Fibroblast of skin of abdomen (primary cell): Measurements from ENCODE around the gene CYP2A7.
A peak's percentile ranks its signal among the peaks of the same experiment; 100 is the strongest.
"Not testable (repeated sequence)": the region's sequence is repeated elsewhere in the genome, so short reads cannot be mapped to it uniquely, and the experiment has no call there.

Source experiments
- DNase-seq: peaks from one replicate; pipeline ENCODE4 v3.0.0-alpha.2; 2013

Gene CYP2A7

GRCh38 chr19:40842997-40843652 lies 38.9 kb downstream of the CYP2A7 start:
- DNase-seq, result not testable (repeated sequence)

GRCh38 chr19:40842012-40842411 lies 40.0 kb downstream of the CYP2A7 start:
- DNase-seq, result not testable (repeated sequence)

GRCh38 chr19:40838477-40838876 lies 43.6 kb downstream of the CYP2A7 start:
- DNase-seq, result not testable (repeated sequence)

DNA sequence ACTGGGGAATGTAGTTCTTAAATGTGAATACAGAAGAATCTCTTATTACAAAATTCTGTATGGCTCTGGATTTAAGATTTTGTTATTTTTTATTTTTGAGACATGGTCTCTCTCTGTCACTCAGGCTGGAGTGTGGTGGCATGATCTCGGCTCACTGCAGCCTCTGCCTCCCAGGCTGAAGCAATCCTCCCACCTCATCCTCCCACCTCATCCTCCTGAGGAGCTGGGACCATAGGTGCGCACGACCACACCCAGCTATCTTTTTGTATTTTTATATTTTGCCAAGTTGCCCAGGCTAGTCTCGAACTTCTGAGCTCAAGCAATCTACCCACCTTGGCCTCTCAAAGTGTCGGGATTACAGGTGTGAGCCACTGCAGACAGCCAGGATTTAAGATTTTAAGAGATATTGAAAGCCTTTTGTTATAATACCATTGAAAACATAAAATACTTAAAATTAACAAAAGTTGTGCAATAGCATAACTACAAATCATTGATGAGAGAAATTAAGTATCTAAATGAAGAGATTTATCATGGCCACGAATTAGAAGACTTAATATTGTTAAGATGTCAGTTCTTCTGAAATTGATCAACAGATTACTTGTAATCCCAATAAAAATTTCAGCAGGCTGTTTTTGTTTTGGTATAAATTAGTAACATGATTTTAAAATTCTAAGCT lies 45.1 kb downstream of the CYP2A7 start:
- DNase-seq, result no peak

DNA sequence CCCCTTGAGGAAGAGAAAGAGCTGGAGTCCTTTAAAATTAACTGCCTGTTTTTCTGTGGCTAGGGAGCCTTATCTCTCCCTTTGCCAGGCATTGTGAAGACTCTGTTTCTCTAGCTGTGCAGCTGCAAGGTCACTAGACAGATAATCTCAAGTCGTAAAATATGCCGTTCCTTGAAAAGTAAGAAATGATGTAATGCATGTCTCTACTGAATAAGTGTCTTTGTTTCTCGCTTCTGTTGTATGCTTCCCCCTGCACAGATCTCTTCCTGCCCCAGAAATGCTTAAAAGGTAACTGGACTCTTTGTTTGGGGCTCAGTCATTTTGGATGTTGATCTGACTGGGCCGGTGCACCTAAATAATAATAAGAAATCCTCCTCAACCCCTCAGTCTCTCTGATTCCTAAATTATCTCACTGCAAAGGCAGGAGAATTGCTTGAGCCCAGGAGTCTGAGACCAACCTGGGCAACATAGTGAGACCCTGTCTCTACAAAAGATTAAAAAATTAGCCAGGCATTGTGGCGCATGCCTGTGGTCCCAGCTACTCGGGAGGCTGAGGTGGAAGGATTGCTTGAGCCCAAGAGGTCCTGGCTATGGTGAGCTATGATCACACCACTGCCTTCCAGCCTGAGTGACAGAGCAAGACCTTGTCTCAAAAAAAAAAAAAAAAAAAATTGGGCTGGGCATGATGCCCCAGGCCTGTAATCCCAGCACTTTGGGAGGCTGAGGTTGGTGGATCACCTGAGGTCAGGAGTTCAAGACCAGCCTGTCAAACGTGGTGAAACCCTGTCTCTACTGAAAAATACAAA lies 48.1 kb downstream of the CYP2A7 start:
- DNase-seq, result not testable (repeated sequence)

- not testable (repeated sequence) for DNase-seq
These were observed 49.6 kb downstream of the CYP2A7 start for GRCh38 chr19:40832431-40832790.

DNA sequence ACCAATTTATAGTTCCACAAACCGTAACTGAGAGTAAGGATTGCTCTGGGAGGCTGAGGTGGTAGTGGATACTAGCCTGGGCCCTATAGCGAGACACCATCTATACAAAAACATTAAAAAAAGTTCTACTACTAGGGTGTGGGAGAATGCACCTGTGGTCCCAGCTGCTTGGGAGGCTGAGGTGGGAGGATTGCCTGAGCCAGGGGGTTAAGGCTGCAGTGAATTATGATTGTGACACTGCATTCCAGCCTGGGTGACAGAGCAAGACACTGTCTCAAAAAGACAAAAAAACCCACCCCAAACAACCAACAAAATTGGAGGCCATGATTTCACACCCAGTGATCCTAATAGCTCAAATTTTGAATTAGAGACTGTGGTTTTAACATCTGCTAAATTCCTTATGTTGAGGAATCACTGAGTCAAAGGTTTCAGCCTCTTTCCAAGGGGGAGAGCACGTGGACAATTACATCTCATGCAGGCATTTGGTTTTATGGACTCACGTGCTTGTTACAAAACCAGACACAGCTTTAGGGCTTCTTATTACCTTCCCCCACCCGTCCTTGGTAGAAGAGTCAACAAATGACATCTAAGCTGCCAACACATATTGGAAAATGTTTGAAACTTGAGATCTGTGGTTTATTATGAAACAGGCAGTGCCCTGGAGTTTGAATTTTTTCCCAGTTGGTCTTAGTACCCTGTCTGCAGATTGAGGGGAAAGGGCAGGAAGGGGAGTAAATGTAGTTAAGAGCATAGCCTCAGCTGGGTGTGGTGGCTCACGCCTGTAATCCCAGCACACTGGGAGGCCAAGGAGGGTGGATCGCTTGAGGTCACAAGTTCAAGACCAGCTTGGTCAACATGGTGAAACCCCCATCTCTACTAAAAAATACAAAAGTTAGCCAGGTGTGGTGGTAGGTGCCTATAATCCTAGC lies 50.3 kb downstream of the CYP2A7 start:
- peak; percentile 95 for DNase-seq

- not testable (repeated sequence) for DNase-seq
These were observed 51.3 kb downstream of the CYP2A7 start for GRCh38 chr19:40830741-40831140.

GRCh38 chr19:40829205-40829604 lies 52.8 kb downstream of the CYP2A7 start:
- DNase-seq, result no peak

- no peak for DNase-seq
These were observed 54.4 kb downstream of the CYP2A7 start for GRCh38 chr19:40827386-40828247.

- not testable (repeated sequence) for DNase-seq
These were observed 55.2 kb downstream of the CYP2A7 start for GRCh38 chr19:40826699-40827385.

DNA sequence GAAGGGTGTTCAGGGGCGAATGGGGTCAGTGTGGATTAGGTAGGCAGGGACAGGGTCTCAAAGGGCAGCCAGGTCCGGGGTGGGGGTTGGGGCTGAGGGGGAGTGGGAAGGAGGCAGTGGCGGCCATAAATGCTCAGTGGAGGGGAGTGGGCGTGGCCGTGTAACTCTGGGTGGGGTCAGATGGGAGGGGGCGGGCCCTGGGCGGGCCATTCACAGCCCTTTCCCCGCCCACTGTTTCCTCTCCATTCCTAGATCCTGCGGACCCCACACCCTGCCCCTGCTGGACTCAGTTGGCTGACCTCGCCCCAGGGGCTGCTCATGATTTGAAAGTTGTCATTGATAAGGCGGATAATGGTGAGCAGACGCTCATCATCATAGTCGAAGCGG lies 55.7 kb downstream of the CYP2A7 start:
- DNase-seq, result not testable (repeated sequence)

- not testable (repeated sequence) for DNase-seq
These were observed 56.5 kb downstream of the CYP2A7 start for GRCh38 chr19:40825460-40826095.
